Measurements from ENCODE around the gene PTPRJ.

DNA sequence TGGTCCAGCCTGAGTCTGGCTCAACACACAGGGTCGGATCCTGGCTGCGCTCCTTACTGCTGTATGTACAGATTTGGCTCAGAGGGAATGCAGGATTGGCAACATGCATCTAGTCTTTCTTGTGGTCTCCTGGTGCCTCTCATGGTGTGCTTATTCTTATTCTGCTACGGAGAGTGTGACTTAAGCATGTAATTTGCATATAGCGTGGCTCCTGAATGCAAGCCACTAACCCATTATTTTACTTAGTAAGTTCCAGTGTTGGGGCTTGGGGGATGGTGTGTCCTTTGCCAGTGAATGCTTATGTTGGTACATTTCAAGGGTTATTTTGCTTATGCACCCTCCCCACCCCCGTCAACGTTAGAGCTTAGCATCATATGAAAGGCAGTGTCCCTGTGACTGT is 51.2 kb downstream of the PTPRJ start:
- no peak for TF ChIP-seq EZH2 (IDR thresholded peaks at IDR 0.05; ENCODE audit: borderline replicate concordance, insufficient read depth, low read depth, low read length, poor library complexity, severe bottlenecking)
- TF ChIP-seq, protein P1, sequence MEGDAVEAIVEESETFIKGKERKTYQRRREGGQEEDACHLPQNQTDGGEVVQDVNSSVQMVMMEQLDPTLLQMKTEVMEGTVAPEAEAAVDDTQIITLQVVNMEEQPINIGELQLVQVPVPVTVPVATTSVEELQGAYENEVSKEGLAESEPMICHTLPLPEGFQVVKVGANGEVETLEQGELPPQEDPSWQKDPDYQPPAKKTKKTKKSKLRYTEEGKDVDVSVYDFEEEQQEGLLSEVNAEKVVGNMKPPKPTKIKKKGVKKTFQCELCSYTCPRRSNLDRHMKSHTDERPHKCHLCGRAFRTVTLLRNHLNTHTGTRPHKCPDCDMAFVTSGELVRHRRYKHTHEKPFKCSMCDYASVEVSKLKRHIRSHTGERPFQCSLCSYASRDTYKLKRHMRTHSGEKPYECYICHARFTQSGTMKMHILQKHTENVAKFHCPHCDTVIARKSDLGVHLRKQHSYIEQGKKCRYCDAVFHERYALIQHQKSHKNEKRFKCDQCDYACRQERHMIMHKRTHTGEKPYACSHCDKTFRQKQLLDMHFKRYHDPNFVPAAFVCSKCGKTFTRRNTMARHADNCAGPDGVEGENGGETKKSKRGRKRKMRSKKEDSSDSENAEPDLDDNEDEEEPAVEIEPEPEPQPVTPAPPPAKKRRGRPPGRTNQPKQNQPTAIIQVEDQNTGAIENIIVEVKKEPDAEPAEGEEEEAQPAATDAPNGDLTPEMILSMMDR (IDR thresholded peaks at IDR 0.05), result no peak
